ENCODE measurements around the gene ANP32E.

Gene ANP32E
- long read RNA-seq, transcript ANP32E-208 (7 exons, 3,451 nt) = major isoform, 279 of 377 reads
- long read RNA-seq, transcript ANP32E-209 (7 exons, 2,989 nt) = minor isoform, 9 of 377 reads
- long read RNA-seq, partial matches to known transcripts = 29 of 377 reads
- long read RNA-seq, other reads (novel, unspliced or antisense) = 53 of 377 reads

DNA sequence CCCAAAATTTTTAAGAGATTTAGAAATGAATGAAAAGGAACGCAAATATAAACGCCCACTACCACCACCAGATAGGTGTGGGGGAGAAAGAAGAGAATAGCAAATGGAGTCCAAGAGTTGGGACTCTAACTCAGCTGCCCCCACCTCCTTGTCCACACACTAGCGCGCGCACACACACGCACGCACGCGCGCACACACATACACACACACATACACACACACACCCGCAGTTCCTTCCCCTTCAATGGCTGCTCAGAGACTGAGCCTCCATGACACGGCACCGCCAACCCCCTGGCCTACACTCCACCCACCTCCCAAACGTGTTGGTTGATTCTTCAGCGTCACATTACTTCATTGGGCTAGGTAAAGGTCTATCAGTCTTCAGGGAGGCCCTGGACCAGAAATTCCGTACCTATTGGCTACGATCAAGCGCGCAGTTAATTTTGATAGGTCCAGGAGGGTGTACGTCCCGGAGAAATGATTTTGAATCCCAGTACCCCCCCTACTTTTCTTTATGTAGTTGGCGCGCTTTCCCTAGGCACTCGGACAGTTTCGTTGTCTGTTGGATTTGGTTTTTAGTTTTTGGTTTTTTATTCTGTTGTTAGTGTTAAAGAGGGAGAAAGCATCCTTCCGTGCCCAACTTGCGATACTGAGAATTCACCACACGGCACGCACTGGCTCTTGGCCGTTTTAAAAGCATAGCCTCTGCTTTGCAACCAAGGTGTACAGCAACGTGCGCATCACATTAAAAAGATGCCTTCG is at the start of gene ANP32E:
Gene ANP32E (minus strand): TSS at position 261 of the 762 bp plus-strand sequence. CDS start 326 bp downstream, outside the sequence.
- Histone ChIP-seq H3K27me3 (ENCODE audit: insufficient read depth, poor library complexity, severe bottlenecking) (no peaks in the 10 kb centered on the region), H3K27ac (replicated peaks) (peak within 1 kb of the TSS; percentile 97), H3K4me3 (replicated peaks; ENCODE audit: insufficient read depth, low read length) (peak within 1 kb of the TSS; percentile 72)
- DNase-seq (ENCODE audit: low read depth in 1 of 2, low spot score in 1 of 2) = peak; percentile 99
- TF ChIP-seq POLR2AphosphoS5 (IDR thresholded peaks at IDR 0.05; ENCODE audit: low read depth) (peak; percentile 97), SPI1 (IDR thresholded peaks at IDR 0.05; ENCODE audit: borderline replicate concordance, low read depth) (peak; percentile 52; the same call in 1 of the 2 replicates), GABPA (IDR thresholded peaks at IDR 0.05; ENCODE audit: low read depth) (peak; percentile 59)
- TF ChIP-seq, protein P1, sequence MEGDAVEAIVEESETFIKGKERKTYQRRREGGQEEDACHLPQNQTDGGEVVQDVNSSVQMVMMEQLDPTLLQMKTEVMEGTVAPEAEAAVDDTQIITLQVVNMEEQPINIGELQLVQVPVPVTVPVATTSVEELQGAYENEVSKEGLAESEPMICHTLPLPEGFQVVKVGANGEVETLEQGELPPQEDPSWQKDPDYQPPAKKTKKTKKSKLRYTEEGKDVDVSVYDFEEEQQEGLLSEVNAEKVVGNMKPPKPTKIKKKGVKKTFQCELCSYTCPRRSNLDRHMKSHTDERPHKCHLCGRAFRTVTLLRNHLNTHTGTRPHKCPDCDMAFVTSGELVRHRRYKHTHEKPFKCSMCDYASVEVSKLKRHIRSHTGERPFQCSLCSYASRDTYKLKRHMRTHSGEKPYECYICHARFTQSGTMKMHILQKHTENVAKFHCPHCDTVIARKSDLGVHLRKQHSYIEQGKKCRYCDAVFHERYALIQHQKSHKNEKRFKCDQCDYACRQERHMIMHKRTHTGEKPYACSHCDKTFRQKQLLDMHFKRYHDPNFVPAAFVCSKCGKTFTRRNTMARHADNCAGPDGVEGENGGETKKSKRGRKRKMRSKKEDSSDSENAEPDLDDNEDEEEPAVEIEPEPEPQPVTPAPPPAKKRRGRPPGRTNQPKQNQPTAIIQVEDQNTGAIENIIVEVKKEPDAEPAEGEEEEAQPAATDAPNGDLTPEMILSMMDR (IDR thresholded peaks at IDR 0.05; ENCODE audit: insufficient read depth, low read length) = no peak
- TF ChIP-seq, protein P2, sequence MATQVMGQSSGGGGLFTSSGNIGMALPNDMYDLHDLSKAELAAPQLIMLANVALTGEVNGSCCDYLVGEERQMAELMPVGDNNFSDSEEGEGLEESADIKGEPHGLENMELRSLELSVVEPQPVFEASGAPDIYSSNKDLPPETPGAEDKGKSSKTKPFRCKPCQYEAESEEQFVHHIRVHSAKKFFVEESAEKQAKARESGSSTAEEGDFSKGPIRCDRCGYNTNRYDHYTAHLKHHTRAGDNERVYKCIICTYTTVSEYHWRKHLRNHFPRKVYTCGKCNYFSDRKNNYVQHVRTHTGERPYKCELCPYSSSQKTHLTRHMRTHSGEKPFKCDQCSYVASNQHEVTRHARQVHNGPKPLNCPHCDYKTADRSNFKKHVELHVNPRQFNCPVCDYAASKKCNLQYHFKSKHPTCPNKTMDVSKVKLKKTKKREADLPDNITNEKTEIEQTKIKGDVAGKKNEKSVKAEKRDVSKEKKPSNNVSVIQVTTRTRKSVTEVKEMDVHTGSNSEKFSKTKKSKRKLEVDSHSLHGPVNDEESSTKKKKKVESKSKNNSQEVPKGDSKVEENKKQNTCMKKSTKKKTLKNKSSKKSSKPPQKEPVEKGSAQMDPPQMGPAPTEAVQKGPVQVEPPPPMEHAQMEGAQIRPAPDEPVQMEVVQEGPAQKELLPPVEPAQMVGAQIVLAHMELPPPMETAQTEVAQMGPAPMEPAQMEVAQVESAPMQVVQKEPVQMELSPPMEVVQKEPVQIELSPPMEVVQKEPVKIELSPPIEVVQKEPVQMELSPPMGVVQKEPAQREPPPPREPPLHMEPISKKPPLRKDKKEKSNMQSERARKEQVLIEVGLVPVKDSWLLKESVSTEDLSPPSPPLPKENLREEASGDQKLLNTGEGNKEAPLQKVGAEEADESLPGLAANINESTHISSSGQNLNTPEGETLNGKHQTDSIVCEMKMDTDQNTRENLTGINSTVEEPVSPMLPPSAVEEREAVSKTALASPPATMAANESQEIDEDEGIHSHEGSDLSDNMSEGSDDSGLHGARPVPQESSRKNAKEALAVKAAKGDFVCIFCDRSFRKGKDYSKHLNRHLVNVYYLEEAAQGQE (IDR thresholded peaks at IDR 0.05; ENCODE audit: insufficient replicate concordance, low read depth) = peak; percentile 88

DNA sequence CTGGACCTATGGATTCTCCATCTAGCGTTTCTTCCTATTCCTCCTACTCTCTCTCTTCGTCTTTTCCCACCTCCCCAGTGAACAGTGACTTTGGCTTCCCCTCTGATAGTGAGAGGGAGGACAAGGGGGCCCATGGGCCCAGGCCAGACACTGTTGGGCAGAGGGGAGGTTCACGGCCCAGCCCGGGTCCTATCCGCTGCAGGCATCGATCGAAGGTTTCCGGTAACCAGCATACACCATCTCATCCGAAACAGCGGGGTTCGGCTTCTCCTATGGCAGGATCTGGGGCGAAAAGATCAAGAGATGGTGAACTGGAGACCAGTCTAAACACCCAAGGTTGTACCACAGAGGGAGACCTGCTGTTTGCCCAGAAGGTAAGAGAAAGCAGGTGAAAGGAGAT is 47.3 kb upstream of the ANP32E start:
- DNase-seq (ENCODE audit: low read depth in 1 of 2, low spot score in 1 of 2) = no peak
- no peak overlapping the region for H3K4me3 ChIP-seq (replicated peaks; ENCODE audit: insufficient read depth, low read length)
- H3K27ac ChIP-seq (replicated peaks) = no peak overlapping the region
- TF ChIP-seq, protein P2 (IDR thresholded peaks at IDR 0.05; ENCODE audit: insufficient replicate concordance, low read depth) = no peak
- TF ChIP-seq SPI1 (IDR thresholded peaks at IDR 0.05; ENCODE audit: borderline replicate concordance, low read depth) (no peak), POLR2AphosphoS5 (IDR thresholded peaks at IDR 0.05; ENCODE audit: low read depth) (no peak), GABPA (IDR thresholded peaks at IDR 0.05; ENCODE audit: low read depth) (no peak)
- TF ChIP-seq, protein P1 (IDR thresholded peaks at IDR 0.05; ENCODE audit: insufficient read depth, low read length) = no peak
- H3K27me3 ChIP-seq (ENCODE audit: insufficient read depth, poor library complexity, severe bottlenecking) = peaks cover 2% of the 10 kb centered on the region

DNA sequence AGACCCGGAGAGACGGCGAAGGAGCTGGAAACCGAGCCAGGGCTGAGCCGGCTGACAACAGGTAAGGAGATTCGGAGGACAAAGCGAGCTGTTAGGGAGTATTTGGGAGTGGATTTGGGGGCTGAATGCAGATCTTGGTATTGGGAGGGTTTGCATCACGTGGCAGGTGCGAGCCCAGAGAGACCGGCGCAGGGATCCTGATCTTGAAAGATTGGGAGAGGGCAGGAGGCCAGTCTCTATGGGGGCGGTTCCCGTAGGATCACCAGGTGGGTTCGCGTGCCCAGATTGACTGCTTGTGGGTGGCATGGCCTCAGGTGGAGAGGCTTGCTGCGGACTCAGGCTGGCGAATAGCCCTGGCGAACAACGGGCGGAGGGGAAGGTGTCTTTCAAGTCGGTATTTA is 46.6 kb upstream of the ANP32E start:
- no peak overlapping the region for H3K4me3 ChIP-seq (replicated peaks; ENCODE audit: insufficient read depth, low read length)
- TF ChIP-seq POLR2AphosphoS5 (IDR thresholded peaks at IDR 0.05; ENCODE audit: low read depth) (no peak), GABPA (IDR thresholded peaks at IDR 0.05; ENCODE audit: low read depth) (no peak), SPI1 (IDR thresholded peaks at IDR 0.05; ENCODE audit: borderline replicate concordance, low read depth) (no peak)
- TF ChIP-seq, protein P1 (IDR thresholded peaks at IDR 0.05; ENCODE audit: insufficient read depth, low read length) = no peak
- TF ChIP-seq, protein P2 (IDR thresholded peaks at IDR 0.05; ENCODE audit: insufficient replicate concordance, low read depth) = no peak
- no peak overlapping the region for H3K27ac ChIP-seq (replicated peaks)
- H3K27me3 ChIP-seq (ENCODE audit: insufficient read depth, poor library complexity, severe bottlenecking) = peaks cover 2% of the 10 kb centered on the region
- DNase-seq (ENCODE audit: low read depth in 1 of 2, low spot score in 1 of 2) = no peak
